Loucy (cell line): ENCODE results near the gene NHLRC3.

Source experiments
- H2AFZ ChIP-seq: fragments of 200-600 bp; sonication (generic); 2 replicates; pipeline ENCODE4 v1.6.0; 2016; ENCODE audit warnings: antibody characterized with exemption, mild to moderate bottlenecking, low read length, moderate library complexity
- H3F3A ChIP-seq: fragments of 200-600 bp; 2 replicates; pipeline ENCODE4 v1.6.0; 2016; ENCODE audit warnings: antibody characterized with exemption, low read depth, mild to moderate bottlenecking
- H3K27me3 ChIP-seq: fragments of 200-600 bp; sonication (generic); 2 replicates; pipeline ENCODE4 v1.6.1; 2014; ENCODE audit warnings: low read length, mild to moderate bottlenecking; ENCODE audit not compliant: insufficient read depth, poor library complexity, severe bottlenecking
- H3K36me3 ChIP-seq: fragments of 200-600 bp; sonication (generic); 2 replicates; pipeline ENCODE4 v1.6.1; 2016; ENCODE audit warnings: low read length; ENCODE audit not compliant: insufficient read depth
- H3K4me1 ChIP-seq: fragments of 200-600 bp; sonication (generic); 2 replicates; pipeline ENCODE4 v1.5.1; 2014; ENCODE audit warnings: low read length, mild to moderate bottlenecking; ENCODE audit not compliant: insufficient read depth, poor library complexity, severe bottlenecking
- H3K4me2 ChIP-seq: fragments of 200-600 bp; sonication (generic); 2 replicates; pipeline ENCODE4 v1.6.0; 2014; ENCODE audit warnings: antibody characterized with exemption, low read length, low read depth, mild to moderate bottlenecking; ENCODE audit not compliant: poor library complexity, severe bottlenecking
- H3K4me3 ChIP-seq: fragments of 200-600 bp; sonication (generic); 2 replicates; pipeline ENCODE4 v1.5.1; 2014; ENCODE audit warnings: low read length, mild to moderate bottlenecking, mixed read lengths; ENCODE audit not compliant: poor library complexity, severe bottlenecking
- H3K79me2 ChIP-seq: fragments of 200-600 bp; sonication (generic); 2 replicates; pipeline ENCODE4 v1.6.1; 2014; ENCODE audit warnings: low read length; ENCODE audit not compliant: insufficient read depth
- H3K9ac ChIP-seq: fragments of 200-600 bp; sonication (generic); 2 replicates; pipeline ENCODE4 v1.6.0; 2014; ENCODE audit warnings: mild to moderate bottlenecking, low read depth, low read length, moderate library complexity; ENCODE audit not compliant: poor library complexity, severe bottlenecking
- H3K9me2 ChIP-seq: fragments of 200-600 bp; sonication (generic); replicated peaks from 2 replicates; pipeline ENCODE4 v1.6.1; 2016; ENCODE audit warnings: low read depth, low read length, mixed read lengths
- H3K9me3 ChIP-seq: fragments of 200-600 bp; sonication (generic); 2 replicates; pipeline ENCODE4 v1.6.1; 2014; ENCODE audit warnings: mild to moderate bottlenecking, antibody characterized with exemption, low read length, low read depth; ENCODE audit not compliant: insufficient read depth
- H4K20me1 ChIP-seq: fragments of 200-600 bp; sonication (generic); 2 replicates; pipeline ENCODE4 v1.6.0; 2014; ENCODE audit warnings: antibody characterized with exemption, low read length, mild to moderate bottlenecking; ENCODE audit not compliant: insufficient read depth, poor library complexity, severe bottlenecking
- CTCF ChIP-seq: fragments of 200-600 bp; sonication (generic); conservative IDR thresholded peaks from 2 replicates; pipeline ENCODE4 v1.5.1; 2014; ENCODE audit warnings: mild to moderate bottlenecking, antibody characterized with exemption, low read length
- EZH2phosphoT487 ChIP-seq: fragments of 200-600 bp; IDR thresholded peaks from 2 replicates; pipeline ENCODE4 v1.6.1; 2018; ENCODE audit warnings: antibody characterized with exemption, mild to moderate bottlenecking, moderate library complexity, borderline replicate concordance

The NHLRC3 gene

GRCh38 chr13:39091586-39091985, 53.3 kb downstream of the NHLRC3 start:
- Histone ChIP-seq H4K20me1 (no peaks in the 10 kb centered on the region), H3F3A (no peaks in the 10 kb centered on the region), H3K79me2 (no peaks in the 10 kb centered on the region), H3K4me3 (no peak overlapping the region), H3K27me3 (no peaks in the 10 kb centered on the region), H3K36me3 (no peaks in the 10 kb centered on the region), H3K4me2 (no peak overlapping the region), H3K9me2 (no peaks in the 10 kb centered on the region), H2AFZ (no peak overlapping the region), H3K9me3 (no peaks in the 10 kb centered on the region), H3K9ac (no peak overlapping the region), H3K4me1 (no peaks in the 10 kb centered on the region)
- TF ChIP-seq EZH2phosphoT487 = no peak
- no peak for TF ChIP-seq CTCF

- Histone ChIP-seq H3K4me3 (no peak overlapping the region), H3K9ac (no peak overlapping the region), H3K27me3 (no peaks in the 10 kb centered on the region), H3F3A (no peaks in the 10 kb centered on the region), H3K4me1 (no peaks in the 10 kb centered on the region), H3K36me3 (no peaks in the 10 kb centered on the region), H3K79me2 (no peaks in the 10 kb centered on the region), H4K20me1 (no peaks in the 10 kb centered on the region), H2AFZ (no peak overlapping the region), H3K9me2 (no peaks in the 10 kb centered on the region), H3K9me3 (no peaks in the 10 kb centered on the region), H3K4me2 (peak overlapping the region; percentile 12)
- TF ChIP-seq EZH2phosphoT487 = no peak
- TF ChIP-seq CTCF = no peak
Measured at GRCh38 chr13:39095500-39095899, 57.2 kb downstream of the NHLRC3 start.

- TF ChIP-seq EZH2phosphoT487 = no peak
- no peak for TF ChIP-seq CTCF
- no peak overlapping the region for H2AFZ ChIP-seq
- H3K27me3 ChIP-seq = no peaks in the 10 kb centered on the region
- no peak overlapping the region for H3K4me3 ChIP-seq
- H3K79me2 ChIP-seq = no peaks in the 10 kb centered on the region
- no peaks in the 10 kb centered on the region for H3F3A ChIP-seq
- H3K9me3 ChIP-seq = no peaks in the 10 kb centered on the region
- no peaks in the 10 kb centered on the region for H3K9me2 ChIP-seq
- H3K9ac ChIP-seq = no peak overlapping the region
- H3K4me1 ChIP-seq = no peaks in the 10 kb centered on the region
- H3K36me3 ChIP-seq = no peaks in the 10 kb centered on the region
- no peak overlapping the region for H3K4me2 ChIP-seq
- no peaks in the 10 kb centered on the region for H4K20me1 ChIP-seq
Measured at GRCh38 chr13:39099231-39099630, 61.0 kb downstream of the NHLRC3 start.
